GM12891 (cell line): Measurements from ENCODE around the gene EIPR1.

ENCODE experiments used
- PAX5 ChIP-seq: IDR thresholded peaks from 2 replicates; pipeline ENCODE4 v1.6.1; 2011; ENCODE audit warnings: low read length, moderate library complexity, mild to moderate bottlenecking; ENCODE audit not compliant: insufficient read depth, severe bottlenecking
- POLR2A ChIP-seq: IDR thresholded peaks from 2 replicates; pipeline ENCODE4 v1.6.1; 2011; ENCODE audit warnings: low read depth, low read length, control low read depth
- POLR2AphosphoS5 ChIP-seq: IDR thresholded peaks from 2 replicates; pipeline ENCODE4 v1.6.1; 2011; ENCODE audit warnings: low read depth, low read length, control low read depth
- POU2F2 ChIP-seq: IDR thresholded peaks from 2 replicates; pipeline ENCODE4 v1.6.1; 2011; ENCODE audit warnings: low read depth, mild to moderate bottlenecking, control low read depth, low read length, moderate library complexity
- SPI1 ChIP-seq: IDR thresholded peaks from 2 replicates; pipeline ENCODE4 v1.6.1; 2011; ENCODE audit warnings: low read depth, low read length, control low read depth
- TAF1 ChIP-seq: IDR thresholded peaks from 2 replicates; pipeline ENCODE4 v1.6.1; 2011; ENCODE audit warnings: low read depth, low read length, control low read depth

- TF ChIP-seq POLR2A: no peak
- TF ChIP-seq SPI1: no peak
- TF ChIP-seq POLR2AphosphoS5: no peak
- TF ChIP-seq TAF1: no peak
- no peak for TF ChIP-seq POU2F2
- no peak for TF ChIP-seq PAX5
Observed at GRCh38 chr2:3256605-3257004, 121.0 kb downstream of the EIPR1 start.
